Stimulated activated CD8-positive, alpha-beta memory T cell treated with anti-CD3 and anti-CD28 coated beads, Interleukin-12 subunit alpha, Interleukin-12 subunit beta, amount 100 ng/mL, for 24 hours (primary cell): Measurements from ENCODE around the gene TRPM3.

Experiments
- DNase-seq: peaks from one replicate; pipeline ENCODE4 v3.0.0-alpha.2; 2020; ENCODE audit errors: extremely low read depth

Gene TRPM3

DNA sequence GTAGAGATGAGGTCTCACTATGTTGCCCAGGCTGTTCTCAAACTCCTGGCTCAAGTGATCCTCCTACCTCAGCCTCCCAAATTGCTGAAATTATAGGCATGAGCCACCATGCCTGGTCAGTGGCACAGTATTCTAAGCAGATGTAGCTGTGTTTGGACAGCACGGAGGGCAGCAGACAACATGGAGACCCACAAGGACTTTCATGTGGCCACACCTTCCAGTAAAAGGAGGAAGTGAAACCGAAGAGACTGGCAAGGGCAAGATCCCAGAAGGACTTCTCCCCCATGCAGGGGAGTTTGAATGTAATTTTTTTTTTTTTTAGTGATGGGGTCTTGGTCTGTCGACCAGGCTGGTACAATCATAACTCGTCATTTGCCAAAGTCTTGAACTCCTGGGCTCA, 172.2 kb downstream of the TRPM3 start:
- DNase-seq = no peak

DNA sequence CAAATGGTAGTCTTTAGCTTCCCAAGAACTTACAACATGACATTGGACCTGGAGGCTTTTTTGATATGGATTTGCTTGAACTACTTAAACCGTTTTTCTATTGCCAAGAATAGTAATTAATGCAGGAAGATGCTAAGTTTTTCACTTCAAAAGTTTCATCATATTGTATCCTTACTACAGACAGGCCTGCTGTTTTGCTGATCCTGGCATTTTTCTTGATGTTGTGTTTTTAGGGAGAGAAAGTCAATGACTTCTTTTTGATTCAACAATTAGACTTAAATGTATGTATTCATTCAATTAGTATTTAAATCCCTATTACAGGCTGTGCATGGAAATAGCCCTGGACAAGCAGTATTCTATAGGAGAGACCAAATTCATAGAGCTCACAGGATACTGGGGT, 172.7 kb downstream of the TRPM3 start:
- no peak for DNase-seq

DNA sequence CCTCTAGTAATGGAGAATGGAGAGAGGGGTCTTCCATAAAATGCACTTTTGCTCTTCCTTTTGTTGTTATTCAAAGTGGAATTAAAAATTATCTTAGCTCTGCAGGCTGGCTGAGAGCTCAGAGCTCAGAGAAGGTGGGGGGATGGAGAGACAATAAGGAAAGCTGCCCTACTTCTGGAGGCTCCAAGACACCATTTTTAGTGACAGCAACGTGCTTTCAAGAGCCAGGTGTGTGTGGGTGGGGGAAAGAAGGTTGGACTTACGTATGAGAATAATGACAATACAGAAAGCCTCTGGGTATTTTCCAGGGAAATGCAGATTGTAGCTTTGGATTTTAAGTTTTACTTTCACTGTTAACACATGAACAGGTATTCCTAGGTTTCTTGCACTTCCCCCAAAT, 173.9 kb downstream of the TRPM3 start:
- no peak for DNase-seq

DNA sequence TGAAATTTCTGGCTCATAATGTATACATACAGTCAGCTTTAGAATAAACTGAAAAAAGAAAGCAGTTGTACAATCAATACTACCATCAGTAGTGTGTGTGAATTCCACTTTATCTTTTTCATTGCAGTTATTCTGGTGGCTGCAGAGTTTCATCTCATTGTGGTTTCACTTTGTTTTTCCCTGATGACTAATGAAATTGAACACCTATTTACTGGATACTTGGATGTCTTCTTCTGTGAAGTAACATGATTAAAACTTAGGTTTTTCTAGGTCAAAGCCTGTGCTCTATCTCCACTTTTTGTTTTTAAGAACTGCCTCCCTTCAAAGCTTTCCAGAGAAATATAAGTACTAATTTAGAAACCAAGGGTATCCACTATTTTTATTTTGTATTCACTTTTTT, 174.3 kb downstream of the TRPM3 start:
- DNase-seq = no peak

DNA sequence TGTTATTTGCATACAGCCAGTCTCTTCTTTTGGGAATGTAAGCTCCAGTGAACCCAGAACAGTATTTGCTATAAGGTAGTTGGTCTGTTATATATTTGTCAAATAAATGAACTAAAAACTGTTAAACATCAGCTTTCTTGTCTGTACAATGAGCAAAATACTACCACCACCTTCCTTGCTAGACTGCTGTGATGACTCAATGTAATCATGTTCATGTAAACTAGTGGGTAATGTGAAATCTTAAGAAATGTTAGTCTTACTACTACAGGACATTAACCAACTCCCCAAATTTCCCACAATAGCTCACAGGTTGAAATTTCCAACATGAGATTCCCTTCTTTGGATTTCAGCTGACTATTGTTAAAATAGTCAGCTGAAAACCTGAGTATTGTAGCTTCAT, 176.1 kb downstream of the TRPM3 start:
- no peak for DNase-seq

DNA sequence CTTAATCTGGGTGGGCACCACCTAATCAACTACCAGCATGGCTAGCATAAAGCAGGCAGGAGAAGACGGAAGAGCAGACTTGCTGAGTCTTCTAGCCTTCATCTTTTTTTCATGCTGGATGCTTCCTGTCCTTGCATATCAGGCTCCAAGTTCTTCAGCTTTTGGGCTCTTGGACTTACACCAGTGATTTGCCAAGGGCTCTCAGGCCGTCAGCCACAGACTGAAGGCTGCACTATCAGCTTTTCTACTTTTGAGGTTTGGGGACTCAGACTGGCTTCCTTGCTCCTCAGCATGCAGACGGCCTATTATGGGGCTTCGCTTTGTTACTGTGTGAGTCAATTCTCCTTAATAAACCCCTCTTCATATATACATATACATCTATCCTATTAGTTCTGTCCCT, 180.2 kb downstream of the TRPM3 start:
- no peak for DNase-seq

DNA sequence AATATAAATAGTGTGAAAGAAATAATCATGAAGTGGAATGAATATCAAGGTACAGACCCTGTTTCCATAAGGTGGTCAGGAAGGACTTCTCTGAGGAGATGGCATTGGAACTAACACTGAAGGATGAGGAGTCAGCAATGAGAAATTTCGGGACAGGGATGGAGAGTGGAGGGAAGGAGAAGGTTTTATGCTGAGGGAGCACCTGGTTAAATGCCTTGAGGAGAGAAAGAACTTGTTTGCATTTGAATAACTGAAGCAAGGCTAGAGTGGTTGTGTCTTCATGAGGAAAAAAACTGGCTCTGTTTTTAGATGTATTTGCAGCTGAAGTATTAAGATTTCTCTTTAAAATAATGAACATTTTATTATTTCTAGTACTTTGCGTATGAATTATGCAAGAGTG, 180.8 kb downstream of the TRPM3 start:
- DNase-seq = no peak

DNA sequence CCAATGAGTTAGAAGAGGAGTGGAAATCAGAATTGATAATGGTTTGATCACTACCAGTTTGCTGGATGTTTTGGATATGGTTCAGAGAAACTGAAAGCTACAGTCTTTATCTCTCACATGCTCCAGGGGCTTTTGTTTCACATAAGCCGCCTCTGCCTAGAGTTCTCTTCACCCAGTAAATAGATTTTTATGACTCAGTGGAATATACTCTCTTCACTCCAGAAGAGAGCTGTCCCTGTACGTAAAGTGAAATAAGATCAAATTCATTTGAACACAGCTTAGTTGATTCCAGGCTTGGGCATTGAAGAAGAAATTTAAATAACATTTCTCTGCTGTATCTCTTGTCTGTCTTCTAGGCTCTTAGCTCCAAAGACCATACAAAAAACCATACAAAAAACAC, 184.9 kb downstream of the TRPM3 start:
- no peak for DNase-seq

DNA sequence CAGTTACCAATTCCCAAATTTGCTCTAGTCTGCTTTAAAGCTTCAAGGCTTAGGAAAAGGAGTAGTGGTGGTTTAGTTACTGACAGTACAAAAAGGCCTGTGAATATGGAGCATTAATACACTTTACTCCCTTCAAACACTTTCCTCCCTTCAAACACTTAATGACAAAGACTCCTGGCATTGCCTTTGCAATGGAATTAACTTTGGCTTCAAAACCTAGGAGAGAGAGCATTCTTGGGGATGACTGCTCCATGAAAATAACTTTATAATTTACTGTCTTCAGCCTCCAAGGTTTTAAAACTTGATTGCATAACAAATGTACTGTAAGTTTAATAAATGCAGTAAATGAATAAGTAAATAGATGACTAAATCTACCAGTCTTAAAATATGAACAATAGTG, 185.6 kb downstream of the TRPM3 start:
- no peak for DNase-seq

DNA sequence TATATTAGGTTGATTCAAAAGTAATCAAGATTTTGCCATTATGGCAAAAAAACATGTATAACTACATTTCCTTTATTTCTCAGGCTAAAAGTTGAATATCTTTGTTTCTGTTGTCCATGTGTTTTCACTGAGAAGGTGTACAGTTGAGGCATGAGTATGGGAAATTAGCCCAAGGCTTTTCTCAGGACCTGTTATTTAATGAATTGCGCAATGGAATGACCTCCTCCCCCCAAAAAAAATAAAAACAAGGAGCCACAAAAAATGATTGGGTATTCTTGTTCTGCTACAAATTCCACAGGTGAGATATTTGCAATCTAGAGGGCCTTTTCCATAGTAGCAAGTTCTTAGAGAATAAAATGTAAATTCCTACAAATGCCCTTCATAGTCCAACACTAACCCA, 186.8 kb downstream of the TRPM3 start:
- DNase-seq = no peak

DNA sequence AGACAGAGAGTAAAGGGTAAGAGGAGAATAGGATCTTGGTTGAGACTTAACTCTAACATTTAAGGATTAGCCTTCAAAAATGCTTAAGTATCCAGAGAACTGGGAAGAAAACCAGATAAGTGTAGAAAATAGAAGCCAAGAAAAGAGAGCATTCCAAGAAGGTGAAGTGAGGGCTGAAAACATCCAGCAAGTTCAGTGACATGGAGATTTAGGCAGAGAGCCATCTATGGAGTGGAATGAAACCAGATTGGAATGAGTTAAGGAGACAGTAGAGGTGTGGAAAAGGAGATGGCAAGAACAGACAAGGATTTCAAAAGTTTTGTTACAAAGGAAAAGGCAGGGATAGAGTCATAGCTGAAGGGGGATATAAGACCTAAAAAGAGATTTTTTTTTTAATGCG, 188.1 kb downstream of the TRPM3 start:
- no peak for DNase-seq

DNA sequence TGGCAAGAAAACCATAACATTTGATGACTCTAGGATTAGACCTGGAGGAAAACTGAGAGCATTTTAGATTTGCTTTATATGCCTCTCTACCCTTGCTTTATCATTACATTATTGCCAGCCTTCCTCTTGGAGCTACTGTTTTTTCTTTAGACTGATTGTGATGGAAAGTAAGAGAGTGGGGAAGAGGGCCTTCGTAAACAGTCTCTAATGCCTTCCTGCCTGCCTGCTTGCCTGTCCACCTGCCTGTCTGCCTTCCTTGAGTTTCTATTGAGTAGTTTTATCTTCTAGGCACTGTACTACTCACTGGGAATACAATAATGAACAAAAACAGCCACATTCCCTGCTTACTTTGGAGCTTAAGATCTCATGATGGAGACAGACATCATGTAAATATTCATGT, 189.3 kb downstream of the TRPM3 start:
- no peak for DNase-seq

DNA sequence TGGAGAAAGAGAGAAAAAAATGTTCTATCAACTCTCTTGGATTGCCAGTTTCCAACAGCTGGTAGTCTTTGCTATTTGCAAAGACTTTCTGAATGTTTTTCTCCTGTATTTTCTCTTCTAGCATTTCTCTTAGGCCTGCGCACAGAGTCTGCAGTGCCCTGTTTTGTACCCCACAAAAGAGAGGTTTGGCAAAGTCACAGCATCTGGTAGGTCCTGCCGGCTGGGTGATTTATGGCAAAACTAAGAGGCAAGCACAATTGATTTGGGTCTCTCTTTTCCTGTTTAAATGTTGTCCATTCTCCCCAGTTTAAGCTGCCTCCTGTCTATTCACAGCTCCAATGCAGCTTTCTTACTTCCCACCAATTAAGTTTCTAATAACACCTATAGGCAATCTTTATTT, 193.9 kb downstream of the TRPM3 start:
- DNase-seq = no peak

DNA sequence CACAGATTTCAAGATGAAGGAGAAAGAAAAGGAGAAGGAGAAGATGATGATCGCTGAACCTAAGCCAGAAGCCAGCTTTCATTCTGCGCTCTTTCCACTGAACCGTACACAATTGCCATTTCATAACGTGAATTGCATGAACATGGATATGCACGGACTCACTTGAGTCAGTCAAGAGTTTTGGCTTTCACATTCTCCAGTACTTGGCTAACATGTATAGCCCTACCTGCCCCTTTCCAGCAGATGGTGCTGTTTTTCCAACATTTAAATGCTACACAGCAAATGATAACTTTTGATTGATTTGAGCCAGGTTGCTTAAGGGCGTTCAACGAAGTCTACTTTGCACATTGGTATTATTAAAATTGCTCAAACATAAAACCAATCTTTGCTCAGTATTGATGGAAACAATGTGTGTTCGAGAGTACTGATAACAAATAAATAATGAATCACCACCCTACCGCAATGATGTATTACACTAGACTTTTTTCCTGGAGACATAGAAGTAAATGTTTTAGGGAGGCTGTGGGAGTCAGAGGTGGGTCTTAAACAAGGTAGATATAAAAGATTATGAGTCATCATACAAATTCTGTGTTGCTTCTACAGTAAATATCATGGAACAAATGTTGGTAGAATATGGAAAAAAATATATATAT, 196.4 kb downstream of the TRPM3 start:
- DNase-seq = no peak

DNA sequence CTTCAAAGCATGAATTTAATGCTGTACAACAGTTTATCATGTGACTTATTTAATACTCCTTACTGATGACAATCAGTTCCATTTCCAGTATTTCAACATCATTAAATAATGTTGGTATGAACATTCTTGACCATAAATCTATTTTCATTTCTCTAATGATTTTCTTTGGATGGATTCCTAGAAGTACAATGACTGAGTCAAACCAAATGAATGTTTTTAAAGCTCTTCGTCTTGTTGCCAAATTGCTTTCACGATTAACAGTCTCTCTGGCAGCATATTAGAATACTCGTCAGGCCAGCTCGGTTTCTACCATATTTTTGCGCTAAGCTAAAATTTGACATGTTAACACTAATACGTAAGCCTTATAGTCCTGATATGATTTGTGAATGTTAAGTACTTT, 197.0 kb downstream of the TRPM3 start:
- DNase-seq = no peak

DNA sequence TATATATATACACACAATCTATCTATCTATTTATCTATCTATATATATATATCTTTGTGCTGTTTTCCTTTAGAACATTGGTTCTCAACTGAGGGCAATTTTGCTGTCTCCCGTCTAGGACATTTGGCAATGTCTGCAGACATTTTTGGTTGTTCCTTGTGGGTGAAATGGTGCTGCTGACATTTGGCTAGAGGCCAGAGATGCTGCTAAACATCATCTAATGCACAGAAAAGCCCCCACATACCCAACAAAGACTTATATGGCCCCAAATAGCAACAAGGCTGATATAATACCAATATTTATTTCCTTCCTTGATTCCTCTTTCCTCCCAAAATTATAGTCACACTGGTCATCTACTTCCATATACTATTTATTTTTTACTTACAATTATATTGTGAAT, 197.5 kb downstream of the TRPM3 start:
- no peak for DNase-seq

DNA sequence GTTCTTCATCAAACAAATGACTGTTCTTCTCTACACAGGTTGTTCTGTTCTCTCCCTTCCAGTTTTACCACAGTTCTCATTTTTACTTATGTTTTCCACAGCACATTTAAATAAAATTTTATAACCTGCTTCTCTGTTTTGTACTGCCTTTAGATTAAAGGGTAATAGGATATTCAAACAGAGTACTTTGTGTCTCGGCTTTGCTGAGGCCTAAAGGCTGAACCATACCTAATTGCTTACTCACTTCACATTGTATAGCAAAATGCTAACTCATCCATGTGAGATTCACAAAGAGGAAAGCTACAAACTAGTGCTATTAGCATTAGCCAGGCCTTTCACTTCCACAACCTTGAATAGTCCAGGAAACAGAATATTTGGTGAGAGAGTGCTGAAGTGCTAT, 200.3 kb downstream of the TRPM3 start:
- no peak for DNase-seq

DNA sequence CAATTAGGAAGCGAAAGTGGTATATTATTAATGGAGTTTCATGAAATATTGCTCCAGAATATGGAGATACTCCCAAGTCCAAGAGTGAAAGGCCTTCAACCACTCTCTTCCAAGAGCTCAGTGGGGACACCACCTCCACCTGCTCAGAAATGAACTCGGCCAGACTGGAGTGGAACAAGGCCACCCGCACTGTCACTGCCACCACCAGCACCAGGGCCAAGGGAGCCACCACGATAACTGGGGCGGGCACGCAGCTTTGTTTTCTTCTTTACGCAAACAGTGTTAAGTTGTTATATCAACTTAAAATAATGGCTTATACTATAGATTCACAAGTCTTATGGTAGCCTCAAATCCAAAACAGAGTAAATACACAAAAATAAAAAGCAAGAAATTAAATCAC, 204.1 kb downstream of the TRPM3 start:
- DNase-seq = no peak

DNA sequence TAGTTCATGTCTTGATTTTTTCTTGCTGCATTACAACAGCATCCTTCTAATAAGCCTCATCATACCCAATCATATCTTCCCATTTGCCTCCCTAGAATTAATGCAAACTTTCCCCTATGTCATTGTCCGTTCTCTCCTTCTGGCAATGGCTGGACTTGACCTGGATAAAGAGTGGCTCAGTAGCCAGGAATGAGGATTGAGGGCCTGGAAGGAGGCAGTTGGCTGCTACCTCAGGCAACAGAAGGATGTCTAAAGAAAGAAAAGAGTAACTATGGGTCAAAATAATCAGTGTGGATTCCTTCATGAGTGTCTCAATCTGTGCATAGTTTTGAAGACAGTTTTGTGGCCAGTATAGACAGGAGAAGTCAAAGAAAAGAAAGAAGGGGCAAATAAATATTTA, 209.6 kb downstream of the TRPM3 start:
- DNase-seq = no peak

DNA sequence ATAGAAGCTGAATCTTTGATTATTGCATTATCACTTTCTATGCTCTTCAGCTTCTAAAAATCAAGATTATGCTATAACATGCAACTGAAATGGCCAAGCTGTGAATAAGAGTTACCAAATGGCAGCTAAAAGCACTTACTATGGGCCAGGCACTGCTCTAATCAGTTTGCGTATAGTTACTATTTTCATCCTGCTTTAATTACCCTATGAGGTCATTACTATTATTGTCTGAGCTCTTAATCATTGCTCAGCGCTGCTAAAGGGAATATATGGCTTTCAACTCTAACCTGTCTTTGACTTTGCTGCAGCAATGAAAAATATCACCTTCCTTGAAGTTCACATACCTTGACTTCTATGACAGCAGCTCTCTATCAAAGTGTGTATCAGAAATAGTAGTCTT, 210.8 kb downstream of the TRPM3 start:
- no peak for DNase-seq

DNA sequence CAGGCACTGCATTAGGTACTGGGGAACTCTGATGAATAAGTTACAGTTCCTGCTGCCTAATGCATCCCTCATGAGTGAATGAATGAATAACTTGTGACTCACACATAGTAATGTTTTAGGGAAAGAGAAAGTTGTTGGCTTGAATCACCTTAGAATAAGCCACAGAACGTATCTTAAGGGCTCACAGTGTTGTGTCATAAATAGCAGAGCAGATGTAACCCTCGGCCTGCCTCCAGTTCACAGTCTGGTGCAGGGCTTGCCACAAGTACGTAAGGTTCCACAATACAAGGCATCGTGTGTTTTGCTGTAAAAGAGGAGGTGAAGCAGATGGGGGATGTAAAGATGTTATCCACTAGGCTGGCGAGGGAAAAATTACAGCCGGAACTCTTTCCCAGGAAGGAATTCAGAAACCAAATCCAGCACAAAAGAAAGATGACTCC, 218.7 kb downstream of the TRPM3 start:
- no peak for DNase-seq

DNA sequence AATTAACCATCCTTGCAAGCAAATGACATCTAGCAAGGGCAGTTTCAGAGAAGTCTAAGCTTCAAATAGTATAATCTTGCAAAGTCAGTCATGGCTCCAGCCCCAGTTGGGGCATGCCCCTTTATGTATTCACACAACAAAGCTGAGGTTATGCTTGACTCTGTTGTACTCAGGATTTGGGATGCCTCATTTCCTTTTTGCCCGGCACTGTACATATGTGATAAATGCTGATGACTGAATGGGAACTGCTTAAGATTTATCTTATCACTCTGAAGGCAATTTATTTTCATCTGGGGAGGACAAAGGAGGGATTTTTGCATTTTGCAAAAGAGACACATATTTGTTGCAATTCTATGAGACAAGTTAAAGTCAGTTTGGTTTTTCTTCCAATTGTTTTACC, 219.2 kb downstream of the TRPM3 start:
- DNase-seq = no peak

DNA sequence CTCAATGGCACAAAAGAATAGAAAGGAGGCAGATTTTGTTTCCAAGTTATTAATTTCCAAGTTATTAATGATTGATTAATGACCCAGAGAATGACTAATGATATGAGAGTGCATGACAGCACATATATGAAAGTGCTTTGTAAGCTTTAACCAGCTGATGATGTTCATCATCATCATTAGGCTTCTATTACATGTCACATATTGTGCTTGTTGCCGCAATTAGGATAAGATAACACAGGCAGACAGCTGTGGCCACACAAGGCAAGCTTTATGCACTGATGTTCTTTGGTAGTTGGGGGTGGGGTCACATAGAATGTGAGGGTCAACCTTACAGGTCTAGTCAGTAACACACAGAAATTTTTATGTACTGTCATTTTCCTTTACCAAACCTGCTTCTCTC, 219.7 kb downstream of the TRPM3 start:
- no peak for DNase-seq

DNA sequence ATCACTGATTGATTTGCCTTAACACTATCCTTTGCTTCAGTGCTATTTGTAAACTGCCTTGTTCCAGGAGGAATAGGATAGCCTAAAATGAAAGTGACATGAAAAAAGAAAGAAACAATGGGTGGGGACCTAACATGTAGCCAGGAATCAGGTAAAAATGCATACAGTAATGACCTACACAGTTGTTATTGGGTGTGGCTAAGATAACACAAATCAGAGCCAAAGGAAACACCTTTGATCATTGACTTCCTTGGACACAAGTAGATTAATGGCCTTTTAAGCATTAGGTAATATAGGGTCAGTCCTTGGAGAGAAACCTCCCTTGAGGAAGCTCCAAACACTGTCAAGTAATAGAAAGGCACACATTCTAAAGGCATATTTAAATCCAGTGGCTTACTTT, 220.4 kb downstream of the TRPM3 start:
- no peak for DNase-seq
